ENCODE results near the gene EIF2S1. TPM values are rescaled to one million over a fixed set of nuclear protein-coding genes. Genes with fewer than 3 reads are reported as not detected.

Gene EIF2S1
- total RNA-seq, 1 donor from 2014 or later, result 88.3 TPM

DNA sequence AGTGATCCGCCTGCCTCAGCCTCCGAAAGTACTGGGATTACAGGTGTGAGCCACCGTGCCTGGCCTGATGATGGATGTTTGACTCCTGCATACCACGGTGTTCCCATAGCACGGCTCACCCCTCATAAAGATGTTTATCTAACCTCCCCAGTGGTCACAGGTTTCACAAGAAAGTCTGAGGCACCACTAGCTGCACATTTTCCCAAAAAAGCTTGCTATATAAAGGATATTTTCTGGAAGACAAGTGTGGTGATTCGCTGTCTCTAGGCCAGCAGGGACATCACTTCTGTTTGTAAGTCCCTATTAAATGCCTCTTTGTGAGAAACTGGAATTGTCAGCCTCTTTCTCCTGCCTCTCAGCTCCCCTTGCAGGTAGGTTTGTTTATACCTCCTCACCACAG is 33.6 kb downstream of the EIF2S1 start:
- TF ChIP-seq, protein P1, sequence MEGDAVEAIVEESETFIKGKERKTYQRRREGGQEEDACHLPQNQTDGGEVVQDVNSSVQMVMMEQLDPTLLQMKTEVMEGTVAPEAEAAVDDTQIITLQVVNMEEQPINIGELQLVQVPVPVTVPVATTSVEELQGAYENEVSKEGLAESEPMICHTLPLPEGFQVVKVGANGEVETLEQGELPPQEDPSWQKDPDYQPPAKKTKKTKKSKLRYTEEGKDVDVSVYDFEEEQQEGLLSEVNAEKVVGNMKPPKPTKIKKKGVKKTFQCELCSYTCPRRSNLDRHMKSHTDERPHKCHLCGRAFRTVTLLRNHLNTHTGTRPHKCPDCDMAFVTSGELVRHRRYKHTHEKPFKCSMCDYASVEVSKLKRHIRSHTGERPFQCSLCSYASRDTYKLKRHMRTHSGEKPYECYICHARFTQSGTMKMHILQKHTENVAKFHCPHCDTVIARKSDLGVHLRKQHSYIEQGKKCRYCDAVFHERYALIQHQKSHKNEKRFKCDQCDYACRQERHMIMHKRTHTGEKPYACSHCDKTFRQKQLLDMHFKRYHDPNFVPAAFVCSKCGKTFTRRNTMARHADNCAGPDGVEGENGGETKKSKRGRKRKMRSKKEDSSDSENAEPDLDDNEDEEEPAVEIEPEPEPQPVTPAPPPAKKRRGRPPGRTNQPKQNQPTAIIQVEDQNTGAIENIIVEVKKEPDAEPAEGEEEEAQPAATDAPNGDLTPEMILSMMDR (IDR thresholded peaks at IDR 0.05), result no peak

DNA sequence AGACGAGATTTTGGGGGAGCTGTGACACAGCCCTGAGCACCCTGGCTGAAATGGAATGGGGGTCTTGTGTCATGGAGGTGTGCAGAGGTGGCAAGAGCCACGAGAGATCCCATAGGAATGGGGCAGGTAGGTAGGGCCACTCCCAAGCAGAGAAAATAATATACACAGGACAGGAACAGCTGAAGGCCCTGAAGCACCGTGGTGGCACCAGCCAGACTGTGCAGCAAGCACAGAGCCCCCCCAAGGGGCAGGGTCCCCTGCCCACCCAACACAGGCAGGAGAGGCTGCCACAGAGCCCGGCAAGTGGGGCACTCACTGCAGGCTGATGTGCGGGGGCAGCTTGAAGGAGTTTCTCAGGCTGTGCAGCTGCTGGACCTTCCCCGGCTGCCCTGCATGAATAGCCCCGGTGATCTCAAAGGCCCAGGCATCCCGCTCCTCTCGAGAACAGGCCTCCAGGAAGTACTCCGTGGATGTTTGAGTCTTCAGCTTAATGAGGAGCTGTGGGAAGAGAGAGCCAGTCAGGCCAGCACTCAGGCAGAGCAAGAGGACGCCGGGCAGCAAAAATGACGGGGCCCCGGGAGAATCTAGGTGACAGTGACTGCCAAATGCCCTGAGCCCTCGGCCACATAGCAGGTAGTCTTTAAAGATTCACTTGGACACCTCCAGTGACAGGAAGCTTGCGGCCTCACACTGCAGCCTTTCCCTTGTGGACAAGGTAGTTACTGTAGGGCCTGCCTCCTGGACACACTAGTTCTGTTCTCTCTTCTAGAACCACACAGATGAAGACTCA is 35.2 kb downstream of the EIF2S1 start:
- Mint-ChIP-seq H3K27me3 (ENCODE audit: low read depth) (no peaks in the 10 kb centered on the region), H3K4me3 (ENCODE audit: unreplicated experiment) (no peak overlapping the region), H3K27ac (ENCODE audit: unreplicated experiment) (no peak overlapping the region), H3K4me1 (ENCODE audit: low read depth) (peaks cover 8% of the 10 kb centered on the region), H3K36me3 (ENCODE audit: low read depth) (no peaks in the 10 kb centered on the region), H3K9me3 (ENCODE audit: low read depth) (no peaks in the 10 kb centered on the region)
- TF ChIP-seq, protein P1 (IDR thresholded peaks at IDR 0.05), result no peak
- no peak for DNase-seq (ENCODE audit: low spot score)

More for the DNA sequence above, 33.6 kb downstream of the EIF2S1 start:
- Mint-ChIP-seq H3K27me3 (ENCODE audit: low read depth) (no peaks in the 10 kb centered on the region), H3K4me1 (ENCODE audit: low read depth) (peaks cover 8% of the 10 kb centered on the region), H3K27ac (ENCODE audit: unreplicated experiment) (no peak overlapping the region), H3K4me3 (ENCODE audit: unreplicated experiment) (no peak overlapping the region), H3K9me3 (ENCODE audit: low read depth) (no peaks in the 10 kb centered on the region), H3K36me3 (ENCODE audit: low read depth) (no peaks in the 10 kb centered on the region)
- DNase-seq (ENCODE audit: low spot score), result no peak

DNA sequence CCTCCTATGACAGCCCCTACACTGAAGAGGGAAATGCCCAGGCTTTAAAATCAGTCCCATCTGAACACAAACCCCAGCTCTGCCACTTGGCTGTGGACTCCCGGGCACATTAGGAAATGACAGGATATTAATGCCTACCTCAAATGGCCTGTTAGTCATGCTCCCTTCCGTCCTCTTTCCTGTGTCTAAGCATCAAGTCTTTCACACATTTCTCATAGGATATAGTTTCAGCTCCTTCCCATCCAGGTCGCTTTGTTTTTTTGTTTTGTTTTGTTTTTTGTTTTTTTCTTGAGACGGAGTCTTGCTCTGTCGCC is 35.7 kb downstream of the EIF2S1 start:
- Mint-ChIP-seq H3K27ac (ENCODE audit: unreplicated experiment) (no peak overlapping the region), H3K9me3 (ENCODE audit: low read depth) (no peaks in the 10 kb centered on the region), H3K27me3 (ENCODE audit: low read depth) (no peaks in the 10 kb centered on the region), H3K4me3 (ENCODE audit: unreplicated experiment) (no peak overlapping the region), H3K36me3 (ENCODE audit: low read depth) (no peaks in the 10 kb centered on the region), H3K4me1 (ENCODE audit: low read depth) (peaks cover 8% of the 10 kb centered on the region)
- DNase-seq (ENCODE audit: low spot score), result no peak
- TF ChIP-seq, protein P1 (IDR thresholded peaks at IDR 0.05), result no peak

DNA sequence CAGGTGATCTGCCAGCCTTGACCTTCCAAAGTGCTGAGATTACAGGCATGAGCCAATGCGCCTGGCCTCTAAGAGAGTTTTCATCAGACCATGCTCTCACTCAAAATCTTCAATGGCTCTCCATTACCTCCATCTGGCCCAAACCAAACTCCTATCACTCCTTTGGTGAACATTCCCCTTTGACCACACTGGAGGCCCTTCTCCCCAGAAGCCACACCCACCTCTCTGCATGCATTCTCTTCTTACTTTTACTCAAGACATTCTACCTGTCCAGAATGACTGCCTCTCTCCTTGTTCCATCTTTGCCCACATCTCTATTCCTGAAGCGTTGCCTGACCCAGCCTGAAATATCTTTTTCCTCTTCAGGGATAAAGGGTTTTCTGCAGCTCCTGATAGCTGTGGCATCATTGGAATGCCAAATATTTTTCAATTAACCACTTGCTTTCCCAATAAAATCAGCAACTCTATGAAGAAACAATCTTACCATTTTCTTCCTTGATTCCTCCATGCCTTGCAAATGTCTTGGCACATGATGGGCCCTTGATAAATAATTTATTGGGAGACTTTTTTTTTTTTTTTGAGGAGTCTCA is 36.3 kb downstream of the EIF2S1 start:
- Mint-ChIP-seq H3K4me3 (ENCODE audit: unreplicated experiment) (no peak overlapping the region), H3K27me3 (ENCODE audit: low read depth) (no peaks in the 10 kb centered on the region), H3K36me3 (ENCODE audit: low read depth) (no peaks in the 10 kb centered on the region), H3K27ac (ENCODE audit: unreplicated experiment) (no peak overlapping the region), H3K4me1 (ENCODE audit: low read depth) (peaks cover 8% of the 10 kb centered on the region), H3K9me3 (ENCODE audit: low read depth) (no peaks in the 10 kb centered on the region)
- DNase-seq (ENCODE audit: low spot score), result no peak
- TF ChIP-seq, protein P1 (IDR thresholded peaks at IDR 0.05), result no peak

DNA sequence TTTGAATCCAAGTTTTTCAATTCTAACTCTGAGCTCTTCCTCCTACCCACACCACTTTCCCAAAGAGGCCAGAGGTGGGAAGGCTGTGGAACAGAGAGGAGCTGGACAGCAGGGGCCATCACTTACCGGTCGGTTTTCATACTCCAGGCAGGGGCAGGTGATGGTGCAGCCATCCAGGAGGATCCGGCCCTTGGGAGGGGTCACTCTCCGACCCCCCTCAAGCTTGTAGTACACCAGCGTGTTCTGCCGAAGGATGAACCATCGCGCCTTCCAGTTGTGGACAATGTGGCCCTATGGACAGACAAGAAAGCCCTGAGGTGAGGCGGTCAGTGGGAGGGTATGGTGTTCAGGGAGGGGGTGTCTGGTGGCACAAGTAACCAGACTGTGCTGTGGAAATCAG is 37.4 kb downstream of the EIF2S1 start:
- no peak overlapping the region for H3K4me3 Mint-ChIP-seq (ENCODE audit: unreplicated experiment)
- DNase-seq (ENCODE audit: low spot score), result no peak
- H3K36me3 Mint-ChIP-seq (ENCODE audit: low read depth), result no peaks in the 10 kb centered on the region
- H3K27me3 Mint-ChIP-seq (ENCODE audit: low read depth), result no peaks in the 10 kb centered on the region
- TF ChIP-seq, protein P1 (IDR thresholded peaks at IDR 0.05), result no peak
- H3K9me3 Mint-ChIP-seq (ENCODE audit: low read depth), result peaks cover 3% of the 10 kb centered on the region
- H3K4me1 Mint-ChIP-seq (ENCODE audit: low read depth), result peaks cover 8% of the 10 kb centered on the region
- H3K27ac Mint-ChIP-seq (ENCODE audit: unreplicated experiment), result no peak overlapping the region

Measured in chondrocyte (in vitro differentiated cells).